Body of pancreas (tissue), 4 donors: Measurements from ENCODE around the gene HAUS7. TPM values are rescaled to one million over a fixed set of nuclear protein-coding genes. Genes with fewer than 3 reads are reported as not detected.

Experiments
- ATAC-seq: fragments of 150-250 bp; one replicate; pipeline ENCODE4 v1.9.1; 2016
- DNase-seq, 4 donors: peaks; one replicate each; pipeline ENCODE4 v3.0.0-alpha.2; 2019
- H3K27ac ChIP-seq, 4 donors: fragments of 200-600 bp; sonication (generic); 1 replicate in 3 of 4; 2 replicates in 1 of 4; pipeline versions ENCODE4 v1.5.1 to v1.6.1; 2016 to 2019; ENCODE audit warnings: mild to moderate bottlenecking in 1 of 4, mixed read lengths in 1 of 4, moderate library complexity in 1 of 4
- H3K27me3 ChIP-seq, 2 donors: fragments of 200-600 bp; sonication (generic); one replicate each; pipeline ENCODE4 v1.6.0; 2016; ENCODE audit warnings: mild to moderate bottlenecking in 1 of 2
- H3K36me3 ChIP-seq, 2 donors: fragments of 200-600 bp; sonication (generic); replicated peaks in 1 of 2; 2 replicates each; pipeline ENCODE4 v1.5.1; 2016; ENCODE audit warnings: low read depth in 2 of 2; ENCODE audit not compliant: insufficient read depth in 1 of 2
- H3K4me1 ChIP-seq: fragments of 200-600 bp; sonication (generic); one replicate; pipeline ENCODE4 v1.6.0; 2016
- H3K4me3 ChIP-seq, 2 donors: fragments of 200-600 bp; sonication (generic); 1 replicate in 1 of 2; 2 replicates in 1 of 2; pipeline ENCODE4 v1.5.1; 2016 to 2019
- H3K9me3 ChIP-seq, 3 donors: fragments of 200-600 bp; sonication (generic); 1 replicate in 2 of 3; 2 replicates in 1 of 3; pipeline ENCODE4 v1.5.1; 2016
- CTCF ChIP-seq, 7 experiments: fragments of 450-650 bp in 4 of 7; fragments of 200-600 bp in 3 of 7; sonication (generic) in 3 of 7; IDR thresholded peaks; one replicate each; pipeline ENCODE4 v1.5.1; 2016 to 2019; ENCODE audit warnings: antibody characterized with exemption in 7 of 7
- POLR2A ChIP-seq, 3 donors: fragments of 450-650 bp; IDR thresholded peaks; one replicate each; pipeline ENCODE4 v1.6.1; 2016; ENCODE audit warnings: antibody characterized with exemption in 3 of 3, mild to moderate bottlenecking in 2 of 3
- WGBS, 2 donors: methylation state at CpG; one replicate each; pipeline ENCODE4 v1.1.5; 2017; 5-methylcytosine and 5-hydroxymethylcytosine counted together
- intact Hi-C: fragments of 100-400 bp; cut with DNase I; formaldehyde crosslinking; loops from one replicate; pipeline ENCODE4 v1.15.1; 2023
- total RNA-seq, 2 donors: library from RNA; depleted of rRNA; stranded (reverse); fragments of >200 nt; gene quantifications; one replicate each; pipeline ENCODE4 v1.1.0, GENCODE V29; 2016

Gene HAUS7
- total RNA-seq, 2 donors from 2014 or later: 3.1 to 38.2 TPM

- no peak overlapping the region for H3K4me3 ChIP-seq
- no peaks in the 10 kb centered on the region for H3K27me3 ChIP-seq
- WGBS, 2 donors: 92% methylated on average over 11 of the region's 11 CpGs; no CpG with 5 or more reads in 1 of the 2 donors
- intact Hi-C loops: no loop called here
- peaks cover 8% of the 10 kb centered on the region for H3K4me1 ChIP-seq
- DNase-seq: no peak
- ATAC-seq: no peak
- H3K27ac ChIP-seq: no peak overlapping the region
- no peaks in the 10 kb centered on the region for H3K36me3 ChIP-seq
- no peaks in the 10 kb centered on the region for H3K9me3 ChIP-seq
- TF ChIP-seq CTCF (IDR thresholded peaks at IDR 0.05) (no peak), POLR2A (IDR thresholded peaks at IDR 0.05) (no peak)
Observed at GRCh38 chrX:153413731-153414130, 56.6 kb downstream of the HAUS7 start.

- Histone ChIP-seq H3K9me3 (no peaks in the 10 kb centered on the region), H3K4me1 (peaks cover 8% of the 10 kb centered on the region), H3K36me3 (no peaks in the 10 kb centered on the region), H3K4me3 (no peak overlapping the region), H3K27me3 (no peaks in the 10 kb centered on the region), H3K27ac (no peak overlapping the region)
- no peak for DNase-seq
- WGBS, 2 donors: 50 to 73% methylated on average over 1 to 20 of the region's 23 CpGs
- intact Hi-C loops: no loop called here
- TF ChIP-seq CTCF (IDR thresholded peaks at IDR 0.05) (no peak), POLR2A (IDR thresholded peaks at IDR 0.05) (no peak)
- ATAC-seq: no peak
Observed at GRCh38 chrX:153412746-153413720, 57.3 kb downstream of the HAUS7 start.

GRCh38 chrX:153411988-153412574 is 58.3 kb downstream of the HAUS7 start:
- DNase-seq (no peak), ATAC-seq (no peak)
- Histone ChIP-seq H3K4me1 (peaks cover 8% of the 10 kb centered on the region), H3K4me3 (no peak overlapping the region), H3K27me3 (no peaks in the 10 kb centered on the region), H3K9me3 (no peaks in the 10 kb centered on the region), H3K36me3 (no peaks in the 10 kb centered on the region), H3K27ac (no peak overlapping the region)
- no peak for TF ChIP-seq POLR2A (IDR thresholded peaks at IDR 0.05)
- no peak for TF ChIP-seq CTCF (IDR thresholded peaks at IDR 0.05)
- intact Hi-C loops: no loop called here
- WGBS, 2 donors: 49 to 60% methylated on average over 13 to 17 of the region's 17 CpGs

GRCh38 chrX:153411255-153411987 is 59.0 kb downstream of the HAUS7 start, which contains the start of gene ZFP92:
Gene ZFP92 (plus strand): TSS chrX:153411472. CDS start chrX:153418323, 6,851 bp downstream.
- Histone ChIP-seq H3K27me3 (no peaks in the 10 kb centered on the region), H3K36me3 (no peaks in the 10 kb centered on the region), H3K27ac (no peak within 1 kb of the TSS), H3K9me3 (no peaks in the 10 kb centered on the region), H3K4me3 (no peak within 1 kb of the TSS), H3K4me1 (peaks cover 8% of the 10 kb centered on the region)
- DNase-seq (peak in 3 of 4 donors; percentile 12 to 30 (median 13)), ATAC-seq (peak; percentile 54)
- no peak for TF ChIP-seq POLR2A (IDR thresholded peaks at IDR 0.05)
- TF ChIP-seq CTCF (IDR thresholded peaks at IDR 0.05): no peak
- 5% methylated on average over 17 of the region's 75 CpGs; no CpG with 5 or more reads in 1 of the 2 donors for WGBS, 2 donors
- intact Hi-C loops: no loop called here
